ENCODE data around the gene MAPKBP1.

The MAPKBP1 gene

GRCh38 chr15:41870689-41871081 is 96.4 kb downstream of the MAPKBP1 start:
- POLR2A ChIA-PET, result no interaction called here
- CTCF ChIA-PET, result no interaction called here
- Histone ChIP-seq H3K4me1 (ENCODE audit: control insufficient read depth, insufficient read depth, low read length) (no peaks in the 10 kb centered on the region), H3K36me3 (ENCODE audit: control insufficient read depth in 2 of 2, insufficient read depth in 1 of 2, low read length in 2 of 2) (no peaks in the 10 kb centered on the region), H3K9me3 (ENCODE audit: control insufficient read depth, insufficient read depth, low read depth, low read length) (no peaks in the 10 kb centered on the region), H3K27ac (ENCODE audit: extremely low read depth, low read depth, low read length) (no peak overlapping the region), H3K4me3 (ENCODE audit: low read depth, low read length) (no peak overlapping the region)
- no peak for TF ChIP-seq ZNF785 (tag by site-specific recombination; IDR thresholded peaks at IDR 0.05)
- TF ChIP-seq ZNF585B (tag by site-specific recombination; IDR thresholded peaks at IDR 0.05), result no peak
- no peak for TF ChIP-seq ZNF600 (tag by site-specific recombination; IDR thresholded peaks at IDR 0.05)

GRCh38 chr15:41871175-41871905 is 97.1 kb downstream of the MAPKBP1 start:
- Histone ChIP-seq H3K4me3 (ENCODE audit: low read depth, low read length) (no peak overlapping the region), H3K4me1 (ENCODE audit: control insufficient read depth, insufficient read depth, low read length) (no peaks in the 10 kb centered on the region), H3K36me3 (ENCODE audit: control insufficient read depth in 2 of 2, insufficient read depth in 1 of 2, low read length in 2 of 2) (no peaks in the 10 kb centered on the region), H3K27ac (ENCODE audit: extremely low read depth, low read depth, low read length) (no peak overlapping the region), H3K9me3 (ENCODE audit: control insufficient read depth, insufficient read depth, low read depth, low read length) (no peaks in the 10 kb centered on the region)
- ChIA-PET CTCF (interaction anchor here (0.7 kb wide), 1 partner anchor 10 kb away, joined by 4 read pairs; no protein-coding TSS in a partner anchor), POLR2A (no interaction called here)
- TF ChIP-seq ZIC2 (tag by site-specific recombination; IDR thresholded peaks at IDR 0.05), result peak; percentile 69
- no peak for TF ChIP-seq ZNF239 (tag by site-specific recombination; IDR thresholded peaks at IDR 0.05)

- Histone ChIP-seq H3K9me3 (ENCODE audit: control insufficient read depth, insufficient read depth, low read depth, low read length) (no peaks in the 10 kb centered on the region), H3K27ac (ENCODE audit: extremely low read depth, low read depth, low read length) (no peak overlapping the region), H3K4me1 (ENCODE audit: control insufficient read depth, insufficient read depth, low read length) (no peaks in the 10 kb centered on the region), H3K36me3 (ENCODE audit: control insufficient read depth in 2 of 2, insufficient read depth in 1 of 2, low read length in 2 of 2) (no peaks in the 10 kb centered on the region), H3K4me3 (ENCODE audit: low read depth, low read length) (no peak overlapping the region)
- ChIA-PET CTCF (interaction anchor here (0.7 kb wide), 1 partner anchor 9 kb away, joined by 4 read pairs; no protein-coding TSS in a partner anchor), POLR2A (no interaction called here)
- TF ChIP-seq HIC1 (tag by site-specific recombination; IDR thresholded peaks at IDR 0.05) (no peak), ZBTB44 (tag by site-specific recombination; IDR thresholded peaks at IDR 0.05) (no peak), EGR2 (tag by site-specific recombination; IDR thresholded peaks at IDR 0.05; ENCODE audit: low read depth) (peak; percentile 99), ZSCAN30 (tag by site-specific recombination; IDR thresholded peaks at IDR 0.05) (no peak), KLF10 (tag by site-specific recombination; IDR thresholded peaks at IDR 0.05) (no peak), ZNF510 (tag by site-specific recombination; IDR thresholded peaks at IDR 0.05; ENCODE audit: insufficient replicate concordance) (no peak), SP3 (tag by site-specific recombination; IDR thresholded peaks at IDR 0.05) (no peak), OVOL3 (tag by site-specific recombination; IDR thresholded peaks at IDR 0.05) (no peak), ZFHX2 (tag by site-specific recombination; conservative IDR thresholded peaks at IDR 0.05) (peak; percentile 98), ZNF571 (tag by site-specific recombination; IDR thresholded peaks at IDR 0.05) (no peak), ZNF585B (tag by site-specific recombination; IDR thresholded peaks at IDR 0.05) (no peak), PBX3 (CRISPR knock-in tag; IDR thresholded peaks at IDR 0.05) (no peak), ZSCAN4 (tag by site-specific recombination; IDR thresholded peaks at IDR 0.05) (no peak)
Observed at GRCh38 chr15:41872166-41872747, 98.0 kb downstream of the MAPKBP1 start.
